Measurements from ENCODE around the gene IGSF21.

IGSF21 gene

GRCh38 chr1:18413541-18414305 lies 306.1 kb downstream of the IGSF21 start:
- Histone ChIP-seq H3K4me3 (ENCODE audit: low read length) (no peak overlapping the region), H3K9me2 (replicated peaks; ENCODE audit: control insufficient read depth, low read length) (no peaks in the 10 kb centered on the region), H3K4me1 (ENCODE audit: control insufficient read depth, low read length) (no peaks in the 10 kb centered on the region), H3K27me3 (ENCODE audit: control insufficient read depth, low read length) (no peaks in the 10 kb centered on the region), H4K20me1 (ENCODE audit: control insufficient read depth, insufficient read depth, low read depth, low read length) (no peaks in the 10 kb centered on the region), H3F3A (ENCODE audit: control insufficient read depth, insufficient read depth) (no peaks in the 10 kb centered on the region), H3K9me3 (ENCODE audit: control insufficient read depth, insufficient read depth, low read length) (no peaks in the 10 kb centered on the region), H3K79me2 (ENCODE audit: control insufficient read depth, low read length) (no peaks in the 10 kb centered on the region), H3K27ac (ENCODE audit: low read depth, low read length) (no peak overlapping the region), H3K36me3 (ENCODE audit: control insufficient read depth, low read length) (no peaks in the 10 kb centered on the region), H3K4me2 (ENCODE audit: low read length) (no peak overlapping the region)
- TF ChIP-seq EZH2phosphoT487 (IDR thresholded peaks at IDR 0.05; ENCODE audit: borderline replicate concordance, low read length) (no peak), CTCF (IDR thresholded peaks at IDR 0.05; ENCODE audit: low read depth, low read length, poor library complexity, severe bottlenecking) (no peak)

GRCh38 chr1:18414321-18414720 lies 306.7 kb downstream of the IGSF21 start:
- H3F3A ChIP-seq (ENCODE audit: control insufficient read depth, insufficient read depth): no peaks in the 10 kb centered on the region
- H3K9me3 ChIP-seq (ENCODE audit: control insufficient read depth, insufficient read depth, low read length): no peaks in the 10 kb centered on the region
- H4K20me1 ChIP-seq (ENCODE audit: control insufficient read depth, insufficient read depth, low read depth, low read length): no peaks in the 10 kb centered on the region
- no peak overlapping the region for H3K27ac ChIP-seq (ENCODE audit: low read depth, low read length)
- no peaks in the 10 kb centered on the region for H3K9me2 ChIP-seq (replicated peaks; ENCODE audit: control insufficient read depth, low read length)
- H3K4me3 ChIP-seq (ENCODE audit: low read length): no peak overlapping the region
- no peak for TF ChIP-seq EZH2phosphoT487 (IDR thresholded peaks at IDR 0.05; ENCODE audit: borderline replicate concordance, low read length)
- no peak for TF ChIP-seq CTCF (IDR thresholded peaks at IDR 0.05; ENCODE audit: low read depth, low read length, poor library complexity, severe bottlenecking)
- no peaks in the 10 kb centered on the region for H3K27me3 ChIP-seq (ENCODE audit: control insufficient read depth, low read length)
- no peak overlapping the region for H3K4me2 ChIP-seq (ENCODE audit: low read length)
- no peaks in the 10 kb centered on the region for H3K36me3 ChIP-seq (ENCODE audit: control insufficient read depth, low read length)
- no peaks in the 10 kb centered on the region for H3K4me1 ChIP-seq (ENCODE audit: control insufficient read depth, low read length)
- H3K79me2 ChIP-seq (ENCODE audit: control insufficient read depth, low read length): no peaks in the 10 kb centered on the region

- Histone ChIP-seq H3K4me3 (ENCODE audit: low read length) (no peak overlapping the region), H3K36me3 (ENCODE audit: control insufficient read depth, low read length) (no peaks in the 10 kb centered on the region), H3K9me2 (replicated peaks; ENCODE audit: control insufficient read depth, low read length) (no peaks in the 10 kb centered on the region), H3K27ac (ENCODE audit: low read depth, low read length) (no peak overlapping the region), H3K4me1 (ENCODE audit: control insufficient read depth, low read length) (no peaks in the 10 kb centered on the region), H4K20me1 (ENCODE audit: control insufficient read depth, insufficient read depth, low read depth, low read length) (no peaks in the 10 kb centered on the region), H3K9me3 (ENCODE audit: control insufficient read depth, insufficient read depth, low read length) (no peaks in the 10 kb centered on the region), H3K27me3 (ENCODE audit: control insufficient read depth, low read length) (no peaks in the 10 kb centered on the region), H3K4me2 (ENCODE audit: low read length) (no peak overlapping the region), H3F3A (ENCODE audit: control insufficient read depth, insufficient read depth) (no peaks in the 10 kb centered on the region), H3K79me2 (ENCODE audit: control insufficient read depth, low read length) (no peaks in the 10 kb centered on the region)
- TF ChIP-seq CTCF (IDR thresholded peaks at IDR 0.05; ENCODE audit: low read depth, low read length, poor library complexity, severe bottlenecking): no peak
These were observed 307.4 kb downstream of the IGSF21 start for GRCh38 chr1:18414872-18415447.
